Cerebellar nuclear complex (tissue), 1 donor: Measurements from ENCODE around the gene RPS16.

Source experiments
- DNase-seq, 2 experiments: peaks; one replicate each; lab custom pipeline; 2025; lab: John Stamatoyannopoulos, UW

Gene RPS16

GRCh38 chr19:39388657-39389056 lies 47.1 kb downstream of the RPS16 start:
- DNase-seq, result no peak

GRCh38 chr19:39386557-39386956 lies 49.2 kb downstream of the RPS16 start:
- no peak for DNase-seq

DNA sequence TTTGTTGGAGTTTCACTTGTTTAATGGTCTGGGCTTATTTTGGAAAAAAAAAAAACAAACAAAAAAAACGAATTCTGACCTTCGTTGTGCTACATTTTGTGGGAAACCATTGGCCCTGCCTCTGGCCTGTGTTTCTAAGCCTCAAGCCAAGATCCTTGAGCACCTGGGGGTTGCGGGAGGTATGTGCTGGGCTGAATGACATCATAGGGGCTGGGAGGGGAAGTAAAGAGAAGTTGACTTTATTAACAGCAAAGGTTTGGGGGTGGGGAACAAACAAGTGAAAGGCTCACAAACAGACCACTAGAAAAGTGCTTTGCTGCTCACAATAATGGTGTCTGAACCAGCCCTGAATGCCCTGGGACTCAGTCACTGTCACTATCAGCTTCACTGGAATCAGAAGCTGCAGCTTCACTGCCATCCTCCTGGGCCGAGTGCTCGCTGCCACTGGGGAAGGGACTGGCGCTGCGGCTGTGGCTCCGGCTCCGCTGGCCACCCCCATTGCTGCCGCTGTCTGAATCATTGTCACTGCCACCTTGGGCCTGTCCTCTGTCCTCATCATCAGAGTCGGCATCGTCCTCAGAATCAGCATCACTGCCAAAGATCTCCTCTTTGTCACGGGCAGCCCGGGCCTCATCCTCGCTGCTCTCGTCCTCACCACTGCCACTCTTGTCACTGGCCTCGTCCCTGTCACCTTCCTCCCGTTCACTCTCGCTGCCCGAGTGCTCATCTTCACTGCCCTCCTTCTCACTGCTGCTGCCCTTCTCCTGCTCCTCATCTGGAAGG lies 49.9 kb downstream of the RPS16 start:
- no peak for DNase-seq

DNA sequence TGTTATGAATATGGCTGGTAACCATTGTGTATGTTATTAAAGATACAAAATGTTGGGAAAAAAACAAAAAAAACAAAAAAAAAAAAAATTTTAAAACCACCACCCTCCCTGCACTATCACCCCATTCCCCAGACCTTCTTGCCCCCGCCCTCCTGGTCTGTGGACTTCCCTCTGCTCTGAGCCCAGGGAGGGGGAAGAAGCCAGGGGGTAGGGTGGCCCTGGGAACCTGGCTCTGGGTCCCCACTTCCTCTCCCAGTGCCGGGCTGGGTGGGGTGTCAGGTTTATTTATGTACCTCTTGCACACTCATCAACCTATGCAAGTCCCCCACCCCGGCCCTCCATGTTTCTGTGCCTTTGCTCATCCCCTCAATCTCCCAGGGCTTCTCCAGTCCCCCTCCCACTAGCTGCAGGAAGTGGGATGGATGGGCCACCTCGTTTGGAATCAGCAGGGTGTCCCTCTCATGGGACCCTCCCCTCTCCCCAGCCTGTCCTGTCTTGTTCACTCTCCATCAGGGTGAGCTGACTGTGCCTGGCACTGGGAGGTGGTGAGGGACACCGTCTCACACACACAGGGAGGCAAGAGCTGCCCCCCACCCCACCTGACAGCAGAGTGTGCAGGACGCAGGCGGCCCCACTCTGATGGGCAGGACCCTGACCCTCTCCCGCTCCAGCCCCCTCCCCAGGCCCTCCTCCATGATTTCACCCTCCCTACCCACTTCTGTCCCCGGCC lies 50.7 kb downstream of the RPS16 start:
- DNase-seq, result no peak
